Bronchial epithelial cell (primary cell): ENCODE data around the gene FGD4. TPM values are rescaled to one million over a fixed set of nuclear protein-coding genes. Genes with fewer than 3 reads are reported as not detected.

Experiments used
- DNase-seq: peaks from one replicate; pipeline ENCODE4 v3.0.0-alpha.2; 2010; ENCODE audit warnings: low read depth
- FAIRE-seq: peaks from 2 replicates; lab custom pipeline; 2011; peaks lifted over from hg19 to GRCh38; lab: Jason Lieb, UNC
- H3K27me3 ChIP-seq: 2 replicates; pipeline ENCODE4 v1.5.1; 2011; ENCODE audit warnings: low read length; ENCODE audit not compliant: control insufficient read depth, insufficient read depth
- H3K36me3 ChIP-seq: 2 replicates; pipeline ENCODE4 v1.5.1; 2011; ENCODE audit warnings: low read length; ENCODE audit not compliant: control insufficient read depth, insufficient read depth
- H3K4me3 ChIP-seq: 2 replicates; pipeline ENCODE4 v1.5.1; 2011; ENCODE audit warnings: mild to moderate bottlenecking, low read depth, low read length, control low read depth
- CTCF ChIP-seq: IDR thresholded peaks from 2 replicates; pipeline ENCODE4 v1.5.1; 2011; ENCODE audit warnings: mild to moderate bottlenecking, moderate library complexity, low read length, control low read depth, inconsistent platforms; ENCODE audit not compliant: insufficient read depth, severe bottlenecking
- total RNA-seq: library from RNA; depleted of rRNA; stranded (reverse); fragments of >200 nt; gene quantifications from 2 replicates; pipeline ENCODE4 v1.2.1, GENCODE V29; 2014

The FGD4 gene
- total RNA-seq, 1 donor from 2014 or later: 22.9 TPM

- Histone ChIP-seq H3K36me3 (no peaks in the 10 kb centered on the region), H3K4me3 (no peak overlapping the region), H3K27me3 (no peaks in the 10 kb centered on the region)
- no peak for FAIRE-seq
- TF ChIP-seq CTCF: no peak
- no peak for DNase-seq
These were observed 266.7 kb downstream of the FGD4 start for GRCh38 chr12:32666018-32666417.

GRCh38 chr12:32669584-32669983 lies 270.2 kb downstream of the FGD4 start:
- DNase-seq (no peak), FAIRE-seq (no peak)
- H3K36me3 ChIP-seq: no peaks in the 10 kb centered on the region
- no peaks in the 10 kb centered on the region for H3K27me3 ChIP-seq
- H3K4me3 ChIP-seq: no peak overlapping the region
- no peak for TF ChIP-seq CTCF

GRCh38 chr12:32671930-32672780 lies 272.8 kb downstream of the FGD4 start:
- DNase-seq: peak; percentile 53
- no peaks in the 10 kb centered on the region for H3K36me3 ChIP-seq
- no peak overlapping the region for H3K4me3 ChIP-seq
- no peak for FAIRE-seq
- peak; percentile 55 for TF ChIP-seq CTCF
- H3K27me3 ChIP-seq: no peaks in the 10 kb centered on the region

GRCh38 chr12:32679091-32679919 lies 279.9 kb downstream of the FGD4 start, which contains the start of gene DNM1L:
Gene DNM1L, plus strand, starts transcription at chr12:32679301. Its CDS starts 63 bp downstream, at chr12:32679364.
- H3K36me3 ChIP-seq: no peaks in the 10 kb centered on the region
- no peak for TF ChIP-seq CTCF
- no peaks in the 10 kb centered on the region for H3K27me3 ChIP-seq
- peak within 1 kb of the TSS; percentile 94 for H3K4me3 ChIP-seq
- peak; percentile 88 for DNase-seq
- FAIRE-seq: no peak

- FAIRE-seq (no peak), DNase-seq (no peak)
- no peaks in the 10 kb centered on the region for H3K27me3 ChIP-seq
- TF ChIP-seq CTCF: no peak
- H3K36me3 ChIP-seq: no peaks in the 10 kb centered on the region
- peak overlapping the region; percentile 94 for H3K4me3 ChIP-seq
These were observed 280.5 kb downstream of the FGD4 start for GRCh38 chr12:32679920-32680237.
